ENCODE results near the gene WDR46.

DNA sequence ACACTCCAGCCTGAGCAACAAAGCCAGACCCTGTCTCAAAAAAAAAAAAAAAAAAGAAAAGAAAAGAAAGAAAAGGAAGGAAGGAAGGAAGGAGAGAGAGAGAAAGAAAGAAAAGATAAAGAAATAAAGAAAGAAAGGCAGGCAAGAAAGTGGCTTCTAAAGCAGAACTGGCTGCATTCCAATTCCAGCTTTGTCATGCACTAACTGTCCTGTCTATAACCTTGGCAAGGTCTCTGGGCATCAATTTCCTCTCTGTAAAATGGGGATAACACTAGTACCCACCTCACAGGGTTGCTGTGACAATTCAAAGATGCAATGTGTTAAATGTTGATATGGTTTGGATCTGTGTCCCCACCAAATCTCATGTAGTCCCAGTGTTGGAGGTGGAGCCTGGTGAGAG is 52.7 kb downstream of the WDR46 start:
- TF ChIP-seq REST (IDR thresholded peaks at IDR 0.05; ENCODE audit: insufficient read depth in 1 of 2, low read depth in 2 of 2, low read length in 2 of 2) (no peak), FOXP2 (optimal IDR thresholded peaks at IDR 0.05; ENCODE audit: borderline replicate concordance, extremely low read depth, extremely low read length, insufficient read depth) (no peak), POLR2AphosphoS5 (IDR thresholded peaks at IDR 0.05; ENCODE audit: low read depth, low read length) (no peak)
